ENCODE measurements around the gene UBTD1. TPM values are rescaled to one million over a fixed set of nuclear protein-coding genes. Genes with fewer than 3 reads are reported as not detected.
"Not testable (repeated sequence)": the region's sequence is repeated elsewhere in the genome, so short reads cannot be mapped to it uniquely, and the experiment has no call there.

The UBTD1 gene
- total RNA-seq, 4 donors from 2014 or later: 13.7 to 40.0 (median 23.3) TPM

DNA sequence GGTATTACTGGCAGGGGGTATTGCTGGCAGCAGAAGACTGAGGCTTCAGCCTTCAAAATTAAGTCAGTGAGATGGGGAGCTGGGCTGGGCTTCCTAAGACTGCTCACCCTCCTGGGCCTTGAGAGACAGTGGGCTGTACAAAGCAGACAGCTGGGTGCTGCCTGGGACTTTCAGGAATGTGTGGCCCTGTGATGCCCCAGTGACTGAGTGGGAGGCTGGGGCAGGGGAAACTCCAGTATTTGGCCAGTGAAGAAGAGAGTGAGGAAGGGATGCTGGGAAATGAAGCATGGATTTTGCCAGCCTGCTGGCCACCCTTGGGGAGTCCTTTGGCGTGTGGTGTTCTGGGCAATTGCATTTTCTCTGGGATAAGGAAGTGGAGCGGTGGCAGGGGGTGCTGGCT lies 74.3 kb downstream of the UBTD1 start:
- Histone ChIP-seq H3K9me3 (no peaks in the 10 kb centered on the region), H3K27ac (peak overlapping the region; percentile 90 to 92 (median 91)), H3K4me3 (peak overlapping the region; percentile 28 to 58 (median 35)), H3K4me1 (peaks cover 61 to 65% of the 10 kb centered on the region in 2 donors), H3K36me3 (peaks cover 0 to 22% of the 10 kb centered on the region in 2 donors), H3K27me3 (no peaks in the 10 kb centered on the region)
- in situ Hi-C loops (cut with MboI; ENCODE audit: low sequenced_read_pairs in 4 of 4) (loop anchor here (5.0 kb wide), 2 partner anchors 39 to 44 kb away; no protein-coding TSS in a partner anchor), intact Hi-C loops (cut with DNase I; ENCODE audit: low total_unique reads) (no loop called here)
- ATAC-seq (no peak), DNase-seq (no peak)
- no peak for TF ChIP-seq POLR2A (IDR thresholded peaks at IDR 0.05)
- TF ChIP-seq CTCF (IDR thresholded peaks at IDR 0.05 in 4 of 5, conservative IDR thresholded peaks at IDR 0.05 in 1 of 5): no peak

DNA sequence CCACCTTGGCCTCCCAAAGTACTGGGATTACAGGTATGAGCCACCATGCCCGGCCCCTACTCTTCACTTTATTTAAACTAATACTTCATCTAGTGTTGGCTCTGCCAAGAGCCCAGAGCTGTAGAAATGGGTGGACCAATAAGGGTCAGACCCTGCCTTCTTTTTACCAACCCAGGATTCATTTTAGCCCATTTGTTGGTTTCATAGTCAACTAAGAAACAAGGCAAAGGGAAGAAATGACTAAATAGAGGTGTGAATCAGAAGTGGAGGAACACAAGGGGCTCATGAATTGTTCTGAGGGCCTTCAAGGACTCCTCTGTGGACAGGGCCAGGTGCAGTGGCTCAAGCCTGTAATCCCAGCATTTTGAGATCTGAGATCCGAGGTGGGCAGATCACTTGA lies 74.9 kb downstream of the UBTD1 start:
- H3K27me3 ChIP-seq: no peaks in the 10 kb centered on the region
- H3K4me3 ChIP-seq: peak overlapping the region in 2 of 4 donors; percentile 35 to 58
- ATAC-seq: no peak
- H3K27ac ChIP-seq: peak overlapping the region; percentile 90 to 92 (median 91)
- no peak for DNase-seq
- no peaks in the 10 kb centered on the region for H3K9me3 ChIP-seq
- intact Hi-C loops (cut with DNase I; ENCODE audit: low total_unique reads) (loop anchor here (1.0 kb wide), 1 partner anchor 23 kb away; no protein-coding TSS in a partner anchor), in situ Hi-C loops (cut with MboI; ENCODE audit: low sequenced_read_pairs in 4 of 4) (loop anchor here (5.0 kb wide), 2 partner anchors 39 to 44 kb away; no protein-coding TSS in a partner anchor)
- TF ChIP-seq POLR2A (IDR thresholded peaks at IDR 0.05) (no peak), CTCF (IDR thresholded peaks at IDR 0.05 in 4 of 5, conservative IDR thresholded peaks at IDR 0.05 in 1 of 5) (no peak)
- H3K4me1 ChIP-seq: peaks cover 61 to 65% of the 10 kb centered on the region in 2 donors
- H3K36me3 ChIP-seq: peaks cover 0 to 25% of the 10 kb centered on the region in 2 donors

GRCh38 chr10:97574374-97575126 lies 75.8 kb downstream of the UBTD1 start:
- in situ Hi-C loops (cut with MboI; ENCODE audit: low sequenced_read_pairs in 4 of 4): loop anchor here (5.0 kb wide), 2 partner anchors 38 to 43 kb away; no protein-coding TSS in a partner anchor
- Histone ChIP-seq H3K36me3 (peaks cover 0 to 21% of the 10 kb centered on the region in 2 donors), H3K27me3 (no peaks in the 10 kb centered on the region), H3K4me1 (peaks cover 58 to 61% of the 10 kb centered on the region in 2 donors), H3K27ac (peak overlapping the region; percentile 90 to 92 (median 91)), H3K9me3 (no peaks in the 10 kb centered on the region), H3K4me3 (peak overlapping the region in 2 of 4 donors; percentile 35 to 58)
- intact Hi-C loops (cut with DNase I; ENCODE audit: low total_unique reads): loop anchor here (1.0 kb wide), 1 partner anchor 22 kb away; no protein-coding TSS in a partner anchor
- ATAC-seq (peak; percentile 74 to 84), DNase-seq (peak; percentile 86 to 95)
- TF ChIP-seq POLR2A (IDR thresholded peaks at IDR 0.05) (no peak), CTCF (IDR thresholded peaks at IDR 0.05 in 4 of 5, conservative IDR thresholded peaks at IDR 0.05 in 1 of 5) (no peak)

GRCh38 chr10:97575127-97575668 lies 76.5 kb downstream of the UBTD1 start:
- Histone ChIP-seq H3K27ac (peak overlapping the region; percentile 90 to 92 (median 91)), H3K4me3 (no peak overlapping the region), H3K36me3 (peaks cover 0 to 21% of the 10 kb centered on the region in 2 donors), H3K9me3 (no peaks in the 10 kb centered on the region), H3K4me1 (peaks cover 53 to 55% of the 10 kb centered on the region in 2 donors), H3K27me3 (no peaks in the 10 kb centered on the region)
- in situ Hi-C loops (cut with MboI; ENCODE audit: low sequenced_read_pairs in 4 of 4) (no loop called here), intact Hi-C loops (cut with DNase I; ENCODE audit: low total_unique reads) (no loop called here)
- TF ChIP-seq POLR2A (IDR thresholded peaks at IDR 0.05) (no peak), CTCF (IDR thresholded peaks at IDR 0.05 in 4 of 5, conservative IDR thresholded peaks at IDR 0.05 in 1 of 5) (no peak)
- no peak for DNase-seq
- peak in 1 of 2 donors; percentile 0 for ATAC-seq

DNA sequence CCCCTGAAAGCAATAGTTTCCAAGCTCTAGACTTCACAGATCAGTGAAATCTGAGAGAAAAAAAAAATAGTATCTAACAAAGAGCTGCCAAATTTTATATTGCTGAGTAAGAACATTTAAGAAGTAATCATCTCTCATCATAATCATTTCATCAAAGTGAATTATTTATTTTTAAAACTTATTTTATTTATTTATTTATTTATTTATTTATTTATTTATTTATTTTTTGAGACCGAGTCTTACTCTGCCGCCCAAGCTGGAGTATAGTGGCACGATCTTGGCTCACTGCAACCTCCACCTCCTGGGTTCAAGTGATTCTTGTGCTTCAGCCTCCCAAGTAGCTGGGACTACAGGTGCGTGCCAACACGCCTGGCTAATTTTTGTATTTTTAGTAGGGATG lies 77.8 kb downstream of the UBTD1 start:
- H3K27me3 ChIP-seq; ATAC-seq; DNase-seq; intact Hi-C loops (cut with DNase I; ENCODE audit: low total_unique reads); in situ Hi-C loops (cut with MboI; ENCODE audit: low sequenced_read_pairs in 4 of 4); H3K4me3 ChIP-seq; H3K9me3 ChIP-seq: not testable (repeated sequence)
- Histone ChIP-seq H3K36me3 (peaks cover 0 to 21% of the 10 kb centered on the region in 2 donors), H3K4me1 (peaks cover 41 to 42% of the 10 kb centered on the region in 2 donors), H3K27ac (peak overlapping the region; percentile 90 to 92 (median 91))

All from gastrocnemius medialis (tissue), 4 donors.